AG10803 (cell line): Measurements from ENCODE around the gene SPTBN4.
"Not testable (repeated sequence)": the region's sequence is repeated elsewhere in the genome, so short reads cannot be mapped to it uniquely, and the experiment has no call there.

Experiments used
- DNase-seq: peaks from one replicate; pipeline ENCODE4 v3.0.0; 2010; ENCODE audit warnings: low read depth
- H3K4me3 ChIP-seq: 2 replicates; pipeline ENCODE4 v1.5.1; 2011; ENCODE audit warnings: mild to moderate bottlenecking, low read length, control low read depth
- CTCF ChIP-seq: conservative IDR thresholded peaks from 2 replicates; pipeline ENCODE4 v1.5.1; 2011; ENCODE audit warnings: mild to moderate bottlenecking, low read length, control low read depth, inconsistent platforms

SPTBN4 gene

GRCh38 chr19:40466219-40466984 is 399 bp upstream of the SPTBN4 start:
- no peak for TF ChIP-seq CTCF
- no peak for DNase-seq
- H3K4me3 ChIP-seq = peak overlapping the region; percentile 63

DNA sequence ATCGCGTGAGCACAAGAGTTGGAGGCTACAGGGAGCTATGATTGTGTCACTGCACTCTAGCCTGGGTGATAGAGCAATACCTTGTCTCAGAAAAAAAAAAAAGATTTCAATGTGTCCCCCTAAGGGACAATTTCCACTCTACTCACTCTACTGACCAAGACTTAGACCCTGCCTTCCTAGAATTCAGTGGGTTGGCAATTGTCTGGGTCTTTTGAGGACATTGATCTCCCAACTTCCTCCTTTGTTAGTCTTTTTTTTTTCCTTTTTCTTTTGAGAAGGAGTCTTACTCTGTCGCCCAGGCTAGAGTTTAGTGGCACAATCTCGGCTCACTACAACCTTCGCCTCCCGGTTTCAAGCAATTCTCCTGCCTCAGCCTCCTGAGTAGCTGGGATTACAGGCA is 2.2 kb downstream of the SPTBN4 start:
- DNase-seq = no peak
- H3K4me3 ChIP-seq = no peak overlapping the region
- no peak for TF ChIP-seq CTCF

- H3K4me3 ChIP-seq = no peak overlapping the region
- DNase-seq = no peak
- no peak for TF ChIP-seq CTCF
Observed at GRCh38 chr19:40471111-40471510, 4.3 kb downstream of the SPTBN4 start.

- TF ChIP-seq CTCF = no peak
- no peak overlapping the region for H3K4me3 ChIP-seq
- no peak for DNase-seq
Observed at GRCh38 chr19:40472516-40472915, 5.7 kb downstream of the SPTBN4 start.

- TF ChIP-seq CTCF = no peak
- no peak for DNase-seq
- H3K4me3 ChIP-seq = no peak overlapping the region
Observed at GRCh38 chr19:40474737-40475136, 7.9 kb downstream of the SPTBN4 start.

GRCh38 chr19:40475878-40476644 is 9.3 kb downstream of the SPTBN4 start:
- H3K4me3 ChIP-seq, DNase-seq: not testable (repeated sequence)

DNA sequence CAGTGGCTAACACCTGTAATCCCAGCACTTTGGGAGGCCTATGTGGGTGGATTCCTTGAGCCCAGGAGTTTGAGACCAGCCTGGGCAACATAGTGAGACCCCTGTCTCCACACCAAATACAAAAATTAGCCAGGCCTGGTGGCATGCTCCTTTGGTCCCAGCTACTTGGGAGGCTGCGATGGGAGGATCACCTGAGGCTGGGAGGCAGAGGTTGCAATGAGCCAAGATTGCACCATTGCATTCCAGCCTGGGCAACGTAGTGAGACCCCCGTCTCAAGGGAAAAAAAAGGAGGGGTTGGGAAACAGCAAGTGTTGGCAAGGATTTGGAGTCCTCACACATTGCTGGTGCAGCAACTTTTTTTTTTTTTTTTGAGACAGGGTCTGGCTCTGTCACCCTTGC is 19.2 kb downstream of the SPTBN4 start:
- no peak for TF ChIP-seq CTCF
- no peak for DNase-seq
- H3K4me3 ChIP-seq = no peak overlapping the region
